Upper lobe of left lung (tissue), 6 donors: ENCODE results near the gene USP10. TPM values are rescaled to one million over a fixed set of nuclear protein-coding genes. Genes with fewer than 3 reads are reported as not detected.
A peak's percentile ranks its signal among the peaks of the same experiment; 100 is the strongest.

Experiments
- ATAC-seq, 2 donors: fragments of 200-7000 bp; cut with Tn5 transposase; one replicate each; pipeline ENCODE4 v1.9.1; 2022; ENCODE audit warnings: mild to moderate bottlenecking in 2 of 2, moderate library complexity in 2 of 2; ENCODE audit not compliant: low FRiP score in 2 of 2
- DNase-seq, 2 donors: peaks; one replicate each; pipeline ENCODE4 v3.0.0-alpha.2; 2019 to 2020
- H3K27ac ChIP-seq, 4 donors: fragments of 200-600 bp; sonication (generic); one replicate each; pipeline ENCODE4 v1.5.1; 2016 to 2019
- H3K27me3 ChIP-seq, 4 donors: fragments of 200-600 bp; sonication (generic); one replicate each; pipeline ENCODE4 v1.5.1; 2017 to 2019
- H3K36me3 ChIP-seq, 4 donors: fragments of 200-600 bp; sonication (generic); one replicate each; pipeline ENCODE4 v1.5.1; 2016 to 2019
- H3K4me1 ChIP-seq, 4 donors: fragments of 200-600 bp; sonication (generic); one replicate each; pipeline ENCODE4 v1.5.1; 2018 to 2019
- H3K4me3 ChIP-seq, 4 donors: fragments of 200-600 bp; sonication (generic); one replicate each; pipeline ENCODE4 v1.5.1; 2017 to 2019; ENCODE audit warnings: mild to moderate bottlenecking in 2 of 4, moderate library complexity in 1 of 4
- H3K9me3 ChIP-seq, 4 donors: fragments of 200-600 bp; sonication (generic); one replicate each; pipeline ENCODE4 v1.5.1; 2018 to 2019
- CTCF ChIP-seq, 6 experiments: fragments of 450-650 bp in 4 of 6; fragments of 200-600 bp in 2 of 6; sonication (generic) in 2 of 6; IDR thresholded peaks; one replicate each; pipeline ENCODE4 v1.5.1; 2016 to 2019; ENCODE audit warnings: antibody characterized with exemption in 6 of 6
- EP300 ChIP-seq, 4 donors: sonication (generic); formaldehyde crosslinking; IDR thresholded peaks; one replicate each; pipeline ENCODE4 v1.5.1; 2017; ENCODE audit warnings: antibody characterized with exemption in 4 of 4, control low read depth in 2 of 4
- POLR2A ChIP-seq, 4 donors: fragments of 450-650 bp; IDR thresholded peaks; one replicate each; pipeline ENCODE4 v1.5.1; 2016 to 2017; ENCODE audit warnings: antibody characterized with exemption in 4 of 4, mild to moderate bottlenecking in 2 of 4
- POLR2AphosphoS5 ChIP-seq, 2 donors: sonication (generic); formaldehyde crosslinking; IDR thresholded peaks; one replicate each; pipeline ENCODE4 v1.5.1; 2017; ENCODE audit warnings: antibody characterized with exemption in 2 of 2
- WGBS, 2 donors: methylation state at CpG; one replicate each; pipeline ENCODE4 v1.1.5; 2017 to 2018; 5-methylcytosine and 5-hydroxymethylcytosine counted together
- total RNA-seq, 6 donors: library from RNA; depleted of rRNA in 4 of 6; stranded (reverse); fragments of >200 nt in 4 of 6; gene quantifications; one replicate each; pipeline versions ENCODE4 v1.1.0 to v1.2.1, GENCODE V29; 2016 to 2021
- donor health status: DM: no; HTN: no; CAD: no; lungs with moderate emphysema.
- donor health status: DM: no; HTN: yes; CAD: no; lungs with severe emphysema.

Gene USP10
- total RNA-seq, 6 donors from 2014 or later = 40.9 to 64.7 (median 51.5) TPM

- Histone ChIP-seq H3K27ac (peak overlapping the region; percentile 71 to 86 (median 76)), H3K4me3 (no peak overlapping the region), H3K9me3 (no peaks in the 10 kb centered on the region), H3K36me3 (no peaks in the 10 kb centered on the region), H3K27me3 (no peaks in the 10 kb centered on the region), H3K4me1 (peaks cover 0 to 12% (median 10%) of the 10 kb centered on the region in 4 donors)
- TF ChIP-seq POLR2AphosphoS5 (IDR thresholded peaks at IDR 0.05) = peak; percentile 22 to 55
- TF ChIP-seq EP300 (IDR thresholded peaks at IDR 0.05) = no peak
- TF ChIP-seq POLR2A (IDR thresholded peaks at IDR 0.05) = no peak
- no peak for TF ChIP-seq CTCF (IDR thresholded peaks at IDR 0.05)
- WGBS, 2 donors = 60 to 64% methylated on average over 15 to 16 of the region's 16 CpGs
- DNase-seq (peak in 1 of 2 donors; percentile 59), ATAC-seq (no peak)
These were observed 127.4 kb downstream of the USP10 start for GRCh38 chr16:84827131-84827574.

GRCh38 chr16:84827897-84828296 is 128.1 kb downstream of the USP10 start:
- no peak overlapping the region for H3K4me3 ChIP-seq
- H3K4me1 ChIP-seq = peaks cover 0 to 13% (median 10%) of the 10 kb centered on the region in 4 donors
- no peaks in the 10 kb centered on the region for H3K9me3 ChIP-seq
- no peaks in the 10 kb centered on the region for H3K27me3 ChIP-seq
- no peak for ATAC-seq
- H3K36me3 ChIP-seq = no peaks in the 10 kb centered on the region
- DNase-seq = no peak
- TF ChIP-seq EP300 (IDR thresholded peaks at IDR 0.05) = no peak
- no peak for TF ChIP-seq POLR2A (IDR thresholded peaks at IDR 0.05)
- no peak for TF ChIP-seq CTCF (IDR thresholded peaks at IDR 0.05)
- TF ChIP-seq POLR2AphosphoS5 (IDR thresholded peaks at IDR 0.05) = no peak
- H3K27ac ChIP-seq = peak overlapping the region; percentile 71 to 86 (median 76)
- 83 to 87% methylated on average over 14 to 15 of the region's 15 CpGs for WGBS, 2 donors

- Histone ChIP-seq H3K27me3 (no peaks in the 10 kb centered on the region), H3K4me3 (no peak overlapping the region), H3K36me3 (no peaks in the 10 kb centered on the region), H3K9me3 (no peaks in the 10 kb centered on the region), H3K27ac (peak overlapping the region; percentile 71 to 86 (median 76)), H3K4me1 (peaks cover 4 to 17% (median 9%) of the 10 kb centered on the region in 4 donors)
- no peak for DNase-seq
- 73 to 76% methylated on average over 4 to 5 of the region's 5 CpGs for WGBS, 2 donors
- no peak for TF ChIP-seq POLR2AphosphoS5 (IDR thresholded peaks at IDR 0.05)
- no peak for TF ChIP-seq EP300 (IDR thresholded peaks at IDR 0.05)
- TF ChIP-seq CTCF (IDR thresholded peaks at IDR 0.05) = no peak
- no peak for TF ChIP-seq POLR2A (IDR thresholded peaks at IDR 0.05)
- no peak for ATAC-seq
These were observed 128.5 kb downstream of the USP10 start for GRCh38 chr16:84828322-84828721.

Other genes with a start within 250 kb of the USP10 start
- gene MEAK7, start 195.3 kb upstream of the USP10 start, total RNA-seq = 10 to 100 TPM in 5 of 6 donors, 1 to 10 TPM in 1; 8.5 to 32.8 (median 12.2) TPM
- gene COTL1, start 81.9 kb upstream of the USP10 start, total RNA-seq = 100 to 1,000 TPM in 2 of 6 donors, 10 to 100 TPM in 4; 31.6 to 256 (median 75.6) TPM
- 10 to 100 TPM; 44.1 to 92.2 (median 54.2) TPM for gene KLHL36, start 51.5 kb upstream of the USP10 start, total RNA-seq
- gene CRISPLD2, start 120.0 kb downstream of the USP10 start, total RNA-seq = 100 to 1,000 TPM in 1 of 6 donors, 10 to 100 TPM in 5; 30.2 to 109 (median 80.8) TPM